CD14-positive monocyte (primary cell): Measurements from ENCODE around the gene CFAP92. TPM values are rescaled to one million over a fixed set of nuclear protein-coding genes. Genes with fewer than 3 reads are reported as not detected.

ENCODE experiments used
- DNase-seq, 3 donors: peaks; one replicate each; pipeline ENCODE4 v3.0.0-alpha.2; 2011 to 2022
- H2AFZ ChIP-seq: 2 replicates; pipeline ENCODE4 v1.6.0; 2012; ENCODE audit warnings: mild to moderate bottlenecking, low read depth, low read length, inconsistent platforms; ENCODE audit not compliant: insufficient read depth, poor library complexity, severe bottlenecking
- H3K27ac ChIP-seq, 2 donors: 1 replicate in 1 of 2; 2 replicates in 1 of 2; pipeline ENCODE4 v1.5.1; 2012 to 2013; ENCODE audit warnings: low read length in 2 of 2, control low read depth in 1 of 2, inconsistent platforms in 1 of 2, low read depth in 1 of 2, mild to moderate bottlenecking in 1 of 2
- H3K27me3 ChIP-seq, 2 donors: one replicate each; pipeline versions ENCODE4 v1.6.0 to v1.6.1; 2011 to 2013; ENCODE audit warnings: low read length in 2 of 2; ENCODE audit not compliant: control insufficient read depth in 2 of 2, insufficient read depth in 2 of 2
- H3K36me3 ChIP-seq, 2 donors: replicated peaks in 1 of 2; 1 replicate in 1 of 2; 2 replicates in 1 of 2; pipeline versions ENCODE4 v1.5.1 to v1.6.1; 2012 to 2013; ENCODE audit warnings: low read length in 2 of 2, control low read depth in 1 of 2, inconsistent platforms in 1 of 2, mild to moderate bottlenecking in 1 of 2; ENCODE audit not compliant: insufficient read depth in 2 of 2, control insufficient read depth in 1 of 2
- H3K4me1 ChIP-seq, 2 donors: 1 replicate in 1 of 2; 2 replicates in 1 of 2; pipeline versions ENCODE4 v1.5.1 to v1.6.1; 2012 to 2013; ENCODE audit warnings: low read length in 2 of 2, control low read depth in 1 of 2, inconsistent platforms in 1 of 2, mild to moderate bottlenecking in 1 of 2, moderate library complexity in 1 of 2; ENCODE audit not compliant: insufficient read depth in 2 of 2, control insufficient read depth in 1 of 2
- H3K4me2 ChIP-seq: replicated peaks from 2 replicates; pipeline ENCODE3; 2012; ENCODE audit warnings: low read length, moderate library complexity, mild to moderate bottlenecking; ENCODE audit not compliant: poor library complexity, severe bottlenecking; ENCODE audit errors: extremely low read depth
- H3K4me3 ChIP-seq, 3 experiments: fragments of 200-600 bp in 1 of 3; sonication (generic) in 1 of 3; replicated peaks in 1 of 3; 1 replicate in 2 of 3; 2 replicates in 1 of 3; pipeline ENCODE4 v1.5.1; 2011 to 2013; ENCODE audit warnings: low read length in 3 of 3, mild to moderate bottlenecking in 3 of 3, control low read depth in 2 of 3, low read depth in 2 of 3, inconsistent platforms in 1 of 3, moderate library complexity in 1 of 3
- H3K79me2 ChIP-seq: 2 replicates; pipeline ENCODE4 v1.6.0; 2012; ENCODE audit warnings: mild to moderate bottlenecking, control low read depth, inconsistent platforms, low read length, moderate library complexity; ENCODE audit not compliant: insufficient read depth
- H3K9ac ChIP-seq: 2 replicates; pipeline ENCODE4 v1.6.0; 2017; ENCODE audit warnings: low read length, mild to moderate bottlenecking; ENCODE audit not compliant: insufficient read depth, poor library complexity, severe bottlenecking
- H3K9me3 ChIP-seq, 2 donors: replicated peaks in 1 of 2; 1 replicate in 1 of 2; 2 replicates in 1 of 2; pipeline versions ENCODE4 v1.5.1 to v1.6.1; 2012 to 2013; ENCODE audit warnings: low read length in 2 of 2, control low read depth in 1 of 2; ENCODE audit not compliant: control insufficient read depth in 1 of 2, insufficient read depth in 1 of 2
- H4K20me1 ChIP-seq: 2 replicates; pipeline ENCODE4 v1.6.0; 2012; ENCODE audit warnings: mild to moderate bottlenecking, low read length, control low read depth, moderate library complexity; ENCODE audit not compliant: insufficient read depth
- H3K27ac Mint-ChIP-seq, 7 donors: one replicate each; pipeline ENCODE4 v1.8.0; 2020; ENCODE audit warnings: mild to moderate bottlenecking in 7 of 7, mixed read lengths in 7 of 7, moderate library complexity in 6 of 7, inconsistent platforms in 2 of 7
- H3K27me3 Mint-ChIP-seq, 3 donors: one replicate each; pipeline ENCODE4 v1.8.0; 2021 to 2022; ENCODE audit warnings: low read depth in 3 of 3, mild to moderate bottlenecking in 3 of 3, mixed read lengths in 3 of 3, moderate library complexity in 3 of 3, inconsistent platforms in 1 of 3
- H3K36me3 Mint-ChIP-seq, 2 donors: one replicate each; pipeline ENCODE4 v1.8.0; 2020; ENCODE audit warnings: mixed read lengths in 2 of 2, inconsistent platforms in 1 of 2, mild to moderate bottlenecking in 1 of 2
- H3K4me1 Mint-ChIP-seq: one replicate; pipeline ENCODE4 v1.8.0; 2020; ENCODE audit warnings: mild to moderate bottlenecking, mixed read lengths
- H3K4me3 Mint-ChIP-seq, 2 donors: one replicate each; pipeline ENCODE4 v1.8.0; 2020; ENCODE audit warnings: mild to moderate bottlenecking in 2 of 2, mixed read lengths in 2 of 2, moderate library complexity in 1 of 2
- H3K9me3 Mint-ChIP-seq, 7 donors: one replicate each; pipeline ENCODE4 v1.8.0; 2020 to 2022; ENCODE audit warnings: mixed read lengths in 7 of 7, mild to moderate bottlenecking in 6 of 7, moderate library complexity in 6 of 7, inconsistent platforms in 2 of 7
- WGBS: methylation state at CpG from one replicate; pipeline ENCODE4 v1.1.5; 2013; ENCODE audit warnings: missing lambda C conversion rate; ENCODE audit not compliant: insufficient coverage; 5-methylcytosine and 5-hydroxymethylcytosine counted together
- intact Hi-C, 2 donors: fragments of 100-400 bp; cut with micrococcal nuclease; formaldehyde crosslinking; loops; one replicate each; pipeline versions ENCODE4 v1.15.0 to v1.15.1; 2023
- polyA plus RNA-seq, 3 donors: library from polyadenylated mRNA; depleted of rRNA in 1 of 3; unstranded in 2 of 3; stranded (reverse) in 1 of 3; fragments of 300-500 nt in 2 of 3; fragments of >200 nt in 1 of 3; fragmentation: Illumina TruSeq in 2 of 3; gene quantifications; 1 replicate in 2 of 3; 2 replicates in 1 of 3; pipeline ENCODE4 v1.2.3, GENCODE V29; 2012 to 2021
- TF ChIP-seq, protein P1 (sequence below): fragments of 200-600 bp; IDR thresholded peaks from one replicate; pipeline ENCODE4 v1.8.0; 2022; ENCODE audit warnings: antibody characterized with exemption, mild to moderate bottlenecking

Gene CFAP92
- polyA plus RNA-seq, 3 donors, result 0.12 to 0.50 (median 0.19) TPM

DNA sequence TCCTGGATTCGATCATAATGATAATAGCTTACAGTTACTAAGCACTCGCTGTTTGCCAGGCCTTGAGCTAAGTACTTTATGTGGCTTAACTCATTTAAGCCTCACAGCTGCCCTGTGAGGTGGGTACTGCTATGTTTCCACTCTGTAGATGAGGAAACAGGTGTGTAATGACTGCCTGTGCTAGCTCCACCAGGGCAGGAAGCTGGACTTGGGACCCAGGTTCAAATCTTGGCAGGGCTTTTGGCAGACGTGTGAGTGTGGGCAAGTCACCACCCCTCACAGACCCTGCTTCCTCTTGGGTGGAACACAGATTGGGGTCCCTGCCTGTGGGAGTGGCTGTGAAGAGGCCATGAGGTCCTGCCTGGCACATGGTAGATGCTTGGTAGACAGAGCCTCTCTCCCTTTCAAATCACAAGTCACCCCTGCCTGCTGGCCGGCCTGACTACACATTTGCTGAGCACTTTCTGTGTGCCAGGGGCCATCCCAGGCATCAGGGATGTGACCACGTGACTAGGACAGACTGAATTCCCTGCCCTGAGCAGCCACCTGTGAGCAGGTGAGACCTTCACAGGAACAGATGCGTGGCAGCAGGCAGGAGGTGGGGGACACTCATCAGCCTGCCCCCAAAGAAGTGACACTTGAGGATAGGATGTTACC is 10.9 kb upstream of the CFAP92 start:
- Histone ChIP-seq H3K4me1 (peaks cover 9 to 27% of the 10 kb centered on the region in 2 donors), H3K4me2 (no peak overlapping the region)
- no peak for DNase-seq

DNA sequence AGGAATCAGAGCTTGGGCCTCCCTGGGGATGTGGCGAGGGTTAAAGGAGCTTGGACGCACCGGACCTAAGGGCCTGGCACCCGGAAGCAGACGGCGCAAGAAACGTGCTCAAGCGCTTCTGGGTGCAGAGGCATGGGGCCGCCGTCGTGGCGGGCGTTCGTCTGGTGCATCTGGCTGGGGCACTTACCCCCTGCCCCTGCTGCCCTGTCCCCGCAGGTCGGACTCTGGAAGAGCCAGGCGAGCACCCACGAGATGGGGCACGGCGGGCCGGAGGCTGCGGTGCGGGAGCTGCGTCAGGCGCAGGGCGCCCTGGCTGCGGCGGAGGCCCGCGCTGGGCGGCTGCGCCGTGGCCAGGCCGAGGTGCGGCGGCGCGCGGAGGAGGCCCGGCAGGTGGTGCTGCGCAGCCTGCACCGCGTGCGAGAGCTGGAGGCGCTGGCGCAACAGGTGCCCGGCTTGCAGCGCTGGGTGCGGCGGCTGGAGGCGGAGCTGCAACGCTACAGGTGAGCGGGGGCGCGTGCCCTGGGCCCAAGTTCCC is 9.8 kb upstream of the CFAP92 start:
- DNase-seq, result no peak
- no peaks in the 10 kb centered on the region for H3K36me3 ChIP-seq
- peak overlapping the region; percentile 66 for H3K4me2 ChIP-seq
- 12% methylated on average over 55 of the region's 55 CpGs for WGBS
- peaks cover 40 to 52% of the 10 kb centered on the region in 2 donors for H3K27me3 ChIP-seq
- intact Hi-C loops, result no loop called here
- no peak overlapping the region for H3K27ac Mint-ChIP-seq
- H3K9ac ChIP-seq, result no peak overlapping the region
- H3K36me3 Mint-ChIP-seq, result no peaks in the 10 kb centered on the region
- peak overlapping the region in 2 of 3 experiments; percentile 12 to 65 for H3K4me3 ChIP-seq
- H2AFZ ChIP-seq, result peak overlapping the region; percentile 51
- peaks cover 15% of the 10 kb centered on the region for H3K4me1 Mint-ChIP-seq
- no peaks in the 10 kb centered on the region for H4K20me1 ChIP-seq
- H3K4me3 Mint-ChIP-seq, result peak overlapping the region; percentile 64 to 85
- H3K27me3 Mint-ChIP-seq, result peaks cover 52 to 62% (median 57%) of the 10 kb centered on the region in 3 donors
- H3K9me3 ChIP-seq, result peaks cover 3 to 22% of the 10 kb centered on the region in 2 donors
- H3K79me2 ChIP-seq, result no peaks in the 10 kb centered on the region
- no peak overlapping the region for H3K27ac ChIP-seq
- TF ChIP-seq, protein P1, sequence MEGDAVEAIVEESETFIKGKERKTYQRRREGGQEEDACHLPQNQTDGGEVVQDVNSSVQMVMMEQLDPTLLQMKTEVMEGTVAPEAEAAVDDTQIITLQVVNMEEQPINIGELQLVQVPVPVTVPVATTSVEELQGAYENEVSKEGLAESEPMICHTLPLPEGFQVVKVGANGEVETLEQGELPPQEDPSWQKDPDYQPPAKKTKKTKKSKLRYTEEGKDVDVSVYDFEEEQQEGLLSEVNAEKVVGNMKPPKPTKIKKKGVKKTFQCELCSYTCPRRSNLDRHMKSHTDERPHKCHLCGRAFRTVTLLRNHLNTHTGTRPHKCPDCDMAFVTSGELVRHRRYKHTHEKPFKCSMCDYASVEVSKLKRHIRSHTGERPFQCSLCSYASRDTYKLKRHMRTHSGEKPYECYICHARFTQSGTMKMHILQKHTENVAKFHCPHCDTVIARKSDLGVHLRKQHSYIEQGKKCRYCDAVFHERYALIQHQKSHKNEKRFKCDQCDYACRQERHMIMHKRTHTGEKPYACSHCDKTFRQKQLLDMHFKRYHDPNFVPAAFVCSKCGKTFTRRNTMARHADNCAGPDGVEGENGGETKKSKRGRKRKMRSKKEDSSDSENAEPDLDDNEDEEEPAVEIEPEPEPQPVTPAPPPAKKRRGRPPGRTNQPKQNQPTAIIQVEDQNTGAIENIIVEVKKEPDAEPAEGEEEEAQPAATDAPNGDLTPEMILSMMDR, result no peak
- H3K9me3 Mint-ChIP-seq, result peaks cover 0 to 16% (median 5%) of the 10 kb centered on the region in 7 donors
- peaks cover 9 to 27% of the 10 kb centered on the region in 2 donors for H3K4me1 ChIP-seq

More for the DNA sequence above, 10.9 kb upstream of the CFAP92 start:
- Mint-ChIP-seq H3K4me1 (peaks cover 15% of the 10 kb centered on the region), H3K4me3 (peak overlapping the region in 1 of 2 donors; percentile 30), H3K27ac (no peak overlapping the region), H3K36me3 (no peaks in the 10 kb centered on the region), H3K9me3 (peaks cover 0 to 16% (median 5%) of the 10 kb centered on the region in 7 donors), H3K27me3 (peaks cover 44 to 52% (median 45%) of the 10 kb centered on the region in 3 donors)
- Histone ChIP-seq H3K9me3 (peaks cover 3 to 22% of the 10 kb centered on the region in 2 donors), H3K79me2 (no peaks in the 10 kb centered on the region), H4K20me1 (no peaks in the 10 kb centered on the region), H3K27me3 (peaks cover 39 to 44% of the 10 kb centered on the region in 2 donors), H3K27ac (no peak overlapping the region), H3K36me3 (no peaks in the 10 kb centered on the region), H2AFZ (no peak overlapping the region), H3K4me3 (no peak overlapping the region), H3K9ac (no peak overlapping the region)
- TF ChIP-seq, protein P1, result no peak
- intact Hi-C loops, result no loop called here
- WGBS, result 90% methylated on average over 4 of the region's 6 CpGs
